ENCODE measurements around the gene SLAMF1.
"Not testable (repeated sequence)": the region's sequence is repeated elsewhere in the genome, so short reads cannot be mapped to it uniquely, and the experiment has no call there.

Gene SLAMF1

DNA sequence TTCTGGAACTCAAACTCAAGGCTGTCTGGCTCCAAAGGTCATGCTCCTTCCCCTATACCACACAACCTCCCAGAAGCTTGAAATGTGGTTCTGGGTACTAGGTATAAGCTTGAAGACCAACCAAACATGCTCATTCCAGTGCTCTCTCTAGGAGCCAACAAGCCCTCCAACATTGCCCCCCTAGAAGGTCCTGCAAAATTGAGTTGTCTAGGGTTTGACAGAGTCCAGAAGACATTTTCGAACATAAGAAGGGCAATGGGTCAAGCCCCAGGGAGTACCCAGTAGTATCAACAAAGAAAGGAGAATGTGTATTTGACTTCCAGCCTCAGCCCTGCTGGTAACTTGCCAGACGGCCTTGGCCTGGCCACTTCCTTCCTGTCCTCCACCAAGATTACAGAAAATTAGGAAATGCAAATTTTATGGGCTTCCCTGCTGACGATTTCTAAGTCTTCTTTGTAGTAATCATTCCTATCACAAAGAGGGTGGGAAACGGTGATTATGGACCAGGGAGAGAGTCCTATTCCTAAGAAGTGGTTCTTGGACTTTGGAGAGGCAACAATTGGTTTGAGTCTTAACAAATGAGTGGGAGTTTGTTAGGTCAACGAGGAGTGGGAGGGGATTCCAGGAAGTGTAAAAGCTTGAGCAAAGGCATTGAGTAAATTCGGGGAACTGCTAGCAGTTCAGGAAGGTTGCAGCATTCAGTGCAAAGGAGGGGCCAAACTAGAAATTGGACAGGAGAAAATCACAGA is 18.7 kb upstream of the SLAMF1 start:
- no peak for DNase-seq (ENCODE audit: low spot score)

DNA sequence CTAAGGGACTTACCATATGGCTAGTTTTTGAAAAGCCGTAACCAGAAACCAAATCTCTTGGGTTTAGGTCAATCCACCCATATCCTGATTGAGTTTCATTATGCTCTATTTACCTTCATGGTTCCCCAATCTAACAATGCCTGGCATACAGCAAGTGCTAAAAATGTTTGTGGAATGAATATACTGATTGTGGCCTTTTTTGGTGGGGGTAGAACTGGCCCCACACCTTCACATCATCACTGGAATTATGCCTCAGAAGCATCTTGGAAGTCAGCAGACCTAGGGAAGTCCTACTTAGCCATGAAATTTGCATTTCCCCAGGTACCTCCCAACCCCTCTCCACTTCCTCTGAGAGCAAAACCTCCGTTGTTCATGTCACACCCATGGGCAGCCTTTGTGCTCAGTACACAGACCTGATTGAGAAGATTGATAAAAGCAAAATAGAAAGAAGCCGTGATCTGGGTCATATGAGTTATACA is 17.8 kb upstream of the SLAMF1 start:
- DNase-seq (ENCODE audit: low spot score): no peak

DNA sequence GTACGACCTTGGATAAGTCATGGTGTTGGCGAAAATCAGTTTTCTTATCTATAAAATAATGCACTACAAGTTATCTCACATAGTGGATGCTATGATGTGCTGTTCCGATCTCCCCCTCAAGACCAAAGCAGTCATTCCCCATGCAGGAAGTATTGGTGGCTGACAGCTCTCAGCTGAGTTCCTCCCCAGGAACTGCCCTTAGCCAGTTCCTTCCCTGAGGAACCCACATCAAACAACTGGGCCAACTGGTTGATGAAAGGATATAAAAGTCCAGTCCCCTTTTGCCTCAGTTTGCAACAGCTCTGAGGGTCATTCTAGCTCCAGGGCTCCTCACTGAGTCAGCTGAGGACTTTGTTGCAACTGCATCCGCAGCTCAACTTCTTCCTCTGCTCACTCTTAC is 16.1 kb upstream of the SLAMF1 start:
- DNase-seq (ENCODE audit: low spot score): no peak

DNA sequence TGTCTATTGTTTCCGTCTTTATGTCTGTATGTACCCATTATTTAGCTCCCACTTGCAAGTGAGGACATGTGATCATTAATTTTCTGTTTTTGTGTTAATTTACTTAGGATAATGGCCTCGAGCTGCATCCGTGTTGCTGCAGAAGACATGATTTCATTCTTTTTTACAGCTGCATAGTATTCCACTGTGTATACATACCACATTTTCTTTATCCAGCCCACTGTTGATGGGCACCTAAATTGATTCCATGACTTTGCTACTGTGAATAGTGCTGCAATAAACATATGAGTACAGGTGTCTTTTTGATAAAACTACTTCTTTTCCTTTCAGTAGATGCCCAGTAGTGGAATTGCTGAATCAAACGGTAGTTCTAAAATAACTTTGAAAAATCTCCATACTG is 12.7 kb upstream of the SLAMF1 start:
- no peak for DNase-seq (ENCODE audit: low spot score)

DNA sequence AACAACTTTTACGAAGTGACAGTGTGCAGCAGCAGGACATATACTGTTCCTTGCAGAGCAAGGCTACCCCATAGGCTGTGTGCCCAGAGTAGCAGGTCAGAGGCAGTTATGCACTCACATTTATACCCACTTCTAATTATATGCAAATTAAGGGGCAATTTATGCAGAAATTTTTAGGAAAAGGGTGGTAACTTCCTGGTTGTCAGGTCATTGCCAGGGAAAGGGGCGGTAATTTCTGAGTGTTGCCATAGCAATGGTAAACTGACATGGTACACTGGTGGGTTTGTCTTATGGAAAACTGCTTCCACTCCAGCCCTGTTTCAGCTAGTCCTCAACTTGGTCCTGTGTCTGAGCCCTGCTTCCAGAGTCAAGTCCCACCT is 12.0 kb upstream of the SLAMF1 start:
- no peak for DNase-seq (ENCODE audit: low spot score)

DNA sequence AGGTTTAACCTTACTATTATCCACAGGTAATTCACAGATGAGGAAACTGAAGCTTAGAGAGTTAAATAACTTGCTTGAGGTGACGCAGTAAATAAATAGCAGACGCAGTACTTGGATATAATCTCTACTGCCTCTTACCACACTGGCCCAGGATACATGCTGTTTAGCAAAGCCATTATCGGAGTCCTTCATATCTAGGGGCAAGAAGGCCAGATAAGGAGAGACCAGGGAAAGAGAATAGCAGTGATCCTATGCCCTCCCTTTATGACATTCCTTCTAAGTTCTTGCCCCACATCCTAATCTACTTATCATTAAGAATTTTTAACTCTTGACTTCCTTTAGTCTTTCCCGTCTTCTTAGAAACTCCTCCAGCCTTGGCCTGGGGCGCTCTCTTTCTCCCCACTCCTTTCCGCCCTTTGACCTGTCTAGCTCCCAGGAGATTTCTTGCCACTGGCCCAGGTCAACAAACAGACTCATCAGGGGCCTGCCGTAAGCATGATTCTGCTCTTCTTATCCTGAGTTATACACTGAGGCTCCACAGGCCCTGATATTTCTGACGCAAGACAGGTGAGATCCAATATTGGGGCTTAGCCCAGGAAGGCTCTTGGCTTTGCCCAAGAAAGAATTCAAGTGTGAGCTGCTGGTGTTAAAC is 11.4 kb upstream of the SLAMF1 start:
- DNase-seq (ENCODE audit: low spot score): no peak

DNA sequence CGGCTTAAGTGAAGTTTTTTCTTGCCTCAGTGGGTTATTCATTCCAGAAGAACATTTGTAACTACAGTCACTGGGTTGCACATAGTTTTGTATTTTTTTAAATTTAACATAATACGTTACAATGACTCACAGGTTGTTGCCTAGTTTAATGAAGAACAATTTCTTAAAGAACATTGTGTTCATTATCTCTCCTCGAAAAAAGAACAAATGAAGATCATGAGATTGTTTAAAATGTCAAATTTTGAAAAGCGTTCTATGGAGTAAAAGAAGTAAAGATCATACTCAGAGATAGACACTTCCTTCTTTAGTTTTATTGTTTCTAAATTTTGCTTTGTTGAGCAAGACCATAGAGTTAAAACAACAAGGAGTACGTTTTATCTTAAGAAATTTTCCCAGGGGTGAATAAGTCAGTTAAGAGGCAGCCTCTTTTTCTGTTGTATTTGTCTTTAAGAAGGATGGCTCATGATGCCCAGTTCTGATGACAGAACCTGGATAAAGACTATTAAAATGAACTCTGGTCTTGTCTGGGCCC is 10.5 kb upstream of the SLAMF1 start:
- DNase-seq (ENCODE audit: low spot score): no peak

DNA sequence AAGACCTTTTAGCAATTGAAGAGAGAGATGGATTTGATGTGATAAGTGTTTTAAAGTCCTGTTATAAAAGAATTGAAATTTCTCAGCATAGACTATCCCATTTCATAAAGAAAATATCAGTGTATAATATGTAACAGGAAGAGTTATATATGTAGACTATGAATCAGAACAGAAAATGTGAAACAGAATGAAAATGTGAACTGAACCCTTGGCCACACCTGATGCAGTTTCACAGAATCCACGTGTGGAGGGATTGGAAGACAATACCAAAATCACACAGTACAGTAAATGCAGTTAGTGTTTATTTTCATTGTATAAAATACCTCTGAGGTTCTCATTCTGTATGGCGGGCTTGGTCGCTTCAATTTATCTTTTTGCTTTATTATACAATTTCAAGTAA is 9.9 kb upstream of the SLAMF1 start:
- DNase-seq (ENCODE audit: low spot score): no peak

DNA sequence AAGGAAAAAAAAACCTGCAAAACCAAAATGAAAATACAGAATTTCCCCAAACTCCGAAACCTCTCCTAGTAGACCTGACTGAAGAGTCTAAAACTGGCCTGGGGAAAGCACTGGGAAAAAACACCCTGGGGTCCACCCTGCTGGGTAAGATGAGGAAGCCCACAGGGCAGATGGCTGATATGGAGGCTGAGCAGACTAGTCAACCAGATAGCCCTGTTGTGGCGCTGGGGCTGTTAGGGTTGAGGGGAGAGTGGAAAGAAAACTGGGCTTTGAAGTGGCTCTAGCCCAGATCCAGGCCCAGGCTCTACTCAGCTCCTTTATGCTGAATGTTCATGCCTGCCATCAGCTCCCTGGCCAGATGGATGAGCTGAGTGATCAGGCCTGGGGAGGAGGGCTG is 6.8 kb upstream of the SLAMF1 start:
- no peak for DNase-seq (ENCODE audit: low spot score)

DNA sequence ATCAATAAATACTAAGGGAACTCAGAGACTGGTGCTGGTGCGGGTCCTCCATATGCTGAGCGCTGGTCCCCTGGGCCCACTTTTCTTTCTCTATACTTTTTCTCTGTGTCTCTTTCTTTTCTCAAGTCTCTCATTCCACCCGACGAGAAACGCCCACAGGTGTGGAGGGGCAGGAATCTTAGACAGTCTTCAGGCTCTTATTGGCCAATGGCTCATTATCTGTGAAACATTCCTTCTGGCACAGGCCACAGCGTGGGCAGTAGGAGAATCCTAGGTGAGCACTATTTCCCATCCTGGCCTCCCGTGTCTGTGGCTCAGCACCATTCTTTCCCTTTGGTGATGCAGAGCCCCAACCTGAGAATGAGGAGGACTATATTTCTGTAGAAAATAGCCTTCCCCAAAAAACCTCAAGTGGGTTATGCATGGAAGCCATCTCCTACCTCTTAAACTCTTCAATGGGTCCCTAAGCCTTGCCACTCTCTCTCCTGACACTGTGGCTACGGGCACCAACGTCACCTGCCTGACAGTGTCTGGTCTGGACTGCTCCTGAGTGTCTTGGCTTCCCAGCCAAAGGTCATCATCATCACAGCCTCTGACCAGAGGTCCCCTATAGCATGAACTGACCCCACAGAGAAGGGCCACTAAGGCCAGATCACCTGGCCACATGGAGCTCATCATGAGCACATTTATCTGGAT is 6.2 kb upstream of the SLAMF1 start:
- DNase-seq (ENCODE audit: low spot score): no peak

DNA sequence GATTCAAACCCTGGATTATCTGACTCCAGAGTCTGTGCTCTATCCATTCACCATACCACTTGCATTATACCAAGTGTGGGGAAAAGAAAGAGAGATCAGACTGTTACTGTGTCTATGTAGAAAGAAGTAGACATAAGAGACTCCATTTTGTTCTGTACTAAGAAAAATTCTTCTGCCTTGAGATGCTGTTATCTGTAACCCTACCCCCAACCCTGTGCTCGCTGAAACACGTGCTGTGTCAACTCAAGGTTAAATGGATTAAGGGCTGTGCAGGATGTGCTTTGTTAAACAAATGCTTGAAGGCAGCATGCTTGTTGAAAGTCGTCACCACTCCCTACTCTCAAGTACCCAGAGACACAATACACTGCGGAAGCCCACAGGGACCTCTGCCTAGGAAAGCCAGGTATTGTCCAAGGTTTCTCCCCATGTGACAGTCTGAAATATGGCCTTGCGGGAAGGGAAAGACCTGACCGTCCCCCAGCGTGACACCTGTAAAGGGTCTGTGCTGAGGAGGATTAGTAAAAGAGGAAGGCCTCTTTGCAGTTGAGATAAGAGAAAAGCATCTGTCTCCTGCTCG is 5.3 kb upstream of the SLAMF1 start:
- not testable (repeated sequence) for DNase-seq (ENCODE audit: low spot score)

DNA sequence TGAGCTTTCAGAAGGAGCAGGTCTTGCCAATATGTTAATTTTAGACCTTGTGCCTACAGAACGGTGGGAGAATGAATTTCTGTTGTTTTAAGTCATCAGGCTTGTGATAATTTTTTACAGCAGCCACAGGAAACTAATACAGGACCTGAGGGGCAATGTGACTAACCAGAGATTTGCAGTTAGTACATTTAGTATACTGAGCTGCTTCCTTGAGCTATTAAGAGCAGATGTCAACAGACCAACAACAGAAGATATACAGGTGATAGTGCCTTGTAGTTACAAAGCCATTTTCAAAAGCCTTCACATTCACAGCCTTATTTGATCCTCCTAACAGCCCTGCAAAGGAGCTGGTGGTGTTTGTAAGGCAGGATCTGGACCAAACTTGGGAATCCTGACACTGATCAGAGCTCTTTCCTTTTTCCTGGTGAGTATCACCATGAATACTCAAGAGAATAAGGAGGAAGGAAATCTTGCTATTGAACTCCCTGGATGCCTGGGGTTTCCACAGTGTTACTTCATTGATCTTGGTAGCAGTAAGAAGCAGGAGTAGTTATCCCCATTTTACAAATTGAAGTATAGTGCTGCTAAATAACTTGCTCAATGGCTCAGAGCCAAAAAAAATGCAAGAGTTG is 4.7 kb upstream of the SLAMF1 start:
- DNase-seq (ENCODE audit: low spot score): no peak

DNA sequence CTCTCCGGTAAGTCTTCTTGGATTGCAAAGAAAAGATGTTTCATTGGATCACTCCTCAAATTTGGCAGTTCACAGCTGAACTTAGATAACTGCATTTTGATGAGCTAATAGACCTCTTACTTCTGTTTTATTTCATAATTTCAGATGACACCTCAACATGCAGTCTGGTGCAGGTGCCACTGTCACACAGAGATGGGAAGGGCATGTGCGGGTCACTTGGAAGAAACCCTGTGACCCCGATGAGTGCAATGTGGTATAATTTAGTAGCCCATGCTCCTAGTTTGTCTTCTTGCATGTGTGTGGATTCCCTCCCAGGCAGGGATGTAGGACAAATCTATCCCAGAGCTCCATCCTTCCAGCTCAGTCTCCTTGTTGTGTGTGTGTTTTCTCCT is 481 bp upstream of the SLAMF1 start:
- DNase-seq (ENCODE audit: low spot score): no peak

DNA sequence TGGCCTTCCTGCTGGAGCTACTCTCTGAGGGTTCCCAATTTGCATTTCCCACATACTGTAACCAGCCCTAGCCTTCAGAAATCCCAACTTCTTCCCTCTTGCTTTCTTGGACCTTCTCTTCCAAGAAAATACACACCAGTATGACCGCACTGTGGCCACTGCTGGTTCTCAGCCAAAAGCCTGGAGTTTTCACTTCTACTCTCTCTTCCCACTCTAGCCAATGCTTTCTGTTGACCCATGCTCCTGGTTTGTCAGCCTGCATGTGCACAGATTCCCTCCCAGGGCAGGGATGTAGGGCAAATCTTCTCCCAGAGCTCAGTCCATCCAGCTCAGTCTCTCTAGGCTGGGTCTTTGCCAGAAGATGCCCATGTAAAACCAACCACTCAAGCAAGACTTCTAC is 664 bp downstream of the SLAMF1 start:
- no peak for DNase-seq (ENCODE audit: low spot score)

DNA sequence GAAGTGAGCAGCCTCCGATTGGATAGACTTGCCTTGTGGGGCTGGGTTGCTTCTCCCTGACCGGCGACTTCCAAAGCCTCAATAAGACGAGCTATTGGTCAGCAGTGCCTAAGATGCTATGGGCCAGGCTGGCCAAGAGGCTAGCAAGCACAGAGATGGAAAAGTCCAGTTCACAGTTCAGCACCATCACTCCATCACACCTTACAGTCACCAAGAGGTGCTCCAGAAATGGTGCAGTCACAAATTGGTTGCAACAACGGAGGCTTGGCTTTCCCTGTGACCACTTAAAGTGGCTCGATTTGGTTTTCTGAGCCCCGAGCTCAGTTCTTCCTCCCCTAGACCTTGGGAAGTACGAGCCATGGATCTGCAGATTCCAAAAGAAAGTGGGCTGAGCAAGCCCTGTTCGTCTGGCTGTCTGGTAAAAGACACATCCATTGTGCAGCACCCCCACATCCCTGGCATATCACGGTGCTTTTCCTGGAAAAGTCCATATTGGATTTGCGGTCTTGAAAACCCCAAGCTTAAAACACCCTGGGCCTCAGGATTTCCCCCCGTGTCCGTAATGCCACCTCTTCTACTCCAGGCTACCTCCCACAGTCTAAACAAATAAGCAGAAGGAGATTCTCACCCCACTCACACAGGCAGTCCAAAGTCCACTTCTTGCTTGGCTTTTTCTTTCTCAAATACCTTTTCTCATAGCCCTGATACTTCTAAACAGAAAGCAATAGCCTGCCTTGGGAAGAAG is 1.3 kb downstream of the SLAMF1 start:
- DNase-seq (ENCODE audit: low spot score): no peak

DNA sequence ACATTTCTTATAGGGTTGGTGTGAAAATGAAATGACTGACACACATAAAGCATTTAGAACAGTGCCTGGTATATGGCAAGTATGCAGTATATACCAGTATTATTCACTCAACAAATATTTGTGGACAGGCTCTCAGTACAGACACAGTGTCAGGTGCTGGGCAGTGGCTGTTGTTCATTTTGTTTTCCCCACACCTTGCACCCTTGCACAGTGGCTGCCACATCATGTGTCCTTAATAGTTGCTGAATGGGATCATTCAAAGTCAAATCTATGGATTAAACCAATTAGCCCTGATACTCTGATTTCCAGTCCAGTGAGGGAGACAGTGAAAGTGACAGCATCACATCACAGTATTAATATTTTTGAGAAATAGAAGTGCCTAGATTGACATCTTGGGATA is 2.4 kb downstream of the SLAMF1 start:
- DNase-seq (ENCODE audit: low spot score): no peak

DNA sequence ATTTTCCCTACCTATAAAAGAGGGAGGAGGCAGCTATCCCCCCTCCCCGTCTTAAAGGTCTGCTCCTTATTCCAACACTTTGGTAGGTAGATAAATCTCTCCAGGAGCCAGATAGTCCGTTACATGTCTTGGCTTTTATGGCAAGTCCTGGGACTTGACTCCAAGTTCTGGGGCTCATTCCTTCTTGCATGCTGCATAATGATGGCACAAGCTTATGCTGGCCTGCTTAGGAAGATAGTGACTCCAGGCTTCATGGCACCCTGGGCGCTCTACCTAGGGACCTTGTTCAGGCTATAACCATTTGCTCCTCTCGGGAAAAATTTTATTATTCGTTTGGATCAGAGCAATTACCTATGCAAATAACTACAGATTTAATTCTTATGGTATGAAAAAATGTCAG is 3.7 kb downstream of the SLAMF1 start:
- DNase-seq (ENCODE audit: low spot score): no peak

DNA sequence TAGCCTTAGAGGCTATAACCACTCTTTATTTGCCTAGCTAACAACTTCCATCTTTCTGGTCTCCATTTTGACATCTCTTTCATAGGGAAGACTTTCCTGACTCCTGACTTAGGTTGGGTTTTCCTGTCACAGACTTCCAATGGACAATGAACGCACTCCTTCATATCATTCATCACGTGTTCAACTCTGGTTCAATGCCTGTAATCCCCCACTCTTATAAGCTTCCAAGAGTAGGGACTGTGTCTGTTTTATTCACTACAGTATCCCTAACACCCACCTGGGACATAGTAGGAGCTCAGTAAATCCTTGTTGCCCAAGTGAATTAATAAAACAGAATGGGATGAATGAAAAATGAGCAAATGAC is 4.6 kb downstream of the SLAMF1 start:
- DNase-seq (ENCODE audit: low spot score): no peak

DNA sequence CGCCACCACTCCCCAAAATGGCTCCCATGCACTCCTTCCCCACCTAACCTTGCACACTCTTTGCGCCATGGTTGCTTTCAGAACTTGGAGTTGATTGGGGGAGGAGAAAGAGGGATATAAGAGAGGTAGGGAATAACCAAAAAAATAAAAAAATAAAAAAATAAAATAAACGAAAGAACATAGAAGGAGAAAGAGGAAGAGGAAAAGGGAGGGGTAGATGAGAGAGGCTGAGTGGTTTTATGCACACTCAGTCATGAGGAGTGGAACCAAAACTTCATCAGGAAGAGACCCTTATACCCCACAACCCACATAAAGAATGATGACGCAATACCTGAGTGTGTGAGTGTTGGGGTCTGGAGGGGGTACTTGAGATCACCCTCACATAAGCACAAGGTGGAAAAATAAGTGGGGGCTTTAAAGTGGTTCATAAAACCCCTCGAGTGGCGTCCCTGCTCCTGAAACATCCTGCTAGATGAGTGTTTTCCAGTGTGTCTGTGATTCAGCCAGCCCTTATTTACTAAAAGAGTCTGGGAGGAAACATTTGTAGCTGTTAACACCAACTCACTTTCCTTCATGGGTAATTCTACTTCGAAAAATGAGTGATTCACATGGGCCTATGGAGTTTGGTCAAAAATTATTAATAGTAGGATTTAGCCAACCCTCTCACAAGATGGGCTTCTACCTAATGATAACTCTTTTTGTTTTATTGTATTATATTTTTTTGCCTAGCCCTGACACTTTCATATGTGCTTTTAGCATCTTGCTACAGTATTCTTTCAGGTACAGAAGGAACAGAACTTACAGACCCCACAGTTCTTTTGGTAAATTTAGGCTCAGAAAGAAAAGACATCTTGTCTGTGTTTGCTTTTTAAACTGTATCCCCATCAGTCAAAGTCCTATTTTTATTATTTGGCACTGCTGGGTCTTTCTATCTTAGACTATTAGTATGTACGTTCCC is 5.2 kb downstream of the SLAMF1 start:
- DNase-seq (ENCODE audit: low spot score): no peak

DNA sequence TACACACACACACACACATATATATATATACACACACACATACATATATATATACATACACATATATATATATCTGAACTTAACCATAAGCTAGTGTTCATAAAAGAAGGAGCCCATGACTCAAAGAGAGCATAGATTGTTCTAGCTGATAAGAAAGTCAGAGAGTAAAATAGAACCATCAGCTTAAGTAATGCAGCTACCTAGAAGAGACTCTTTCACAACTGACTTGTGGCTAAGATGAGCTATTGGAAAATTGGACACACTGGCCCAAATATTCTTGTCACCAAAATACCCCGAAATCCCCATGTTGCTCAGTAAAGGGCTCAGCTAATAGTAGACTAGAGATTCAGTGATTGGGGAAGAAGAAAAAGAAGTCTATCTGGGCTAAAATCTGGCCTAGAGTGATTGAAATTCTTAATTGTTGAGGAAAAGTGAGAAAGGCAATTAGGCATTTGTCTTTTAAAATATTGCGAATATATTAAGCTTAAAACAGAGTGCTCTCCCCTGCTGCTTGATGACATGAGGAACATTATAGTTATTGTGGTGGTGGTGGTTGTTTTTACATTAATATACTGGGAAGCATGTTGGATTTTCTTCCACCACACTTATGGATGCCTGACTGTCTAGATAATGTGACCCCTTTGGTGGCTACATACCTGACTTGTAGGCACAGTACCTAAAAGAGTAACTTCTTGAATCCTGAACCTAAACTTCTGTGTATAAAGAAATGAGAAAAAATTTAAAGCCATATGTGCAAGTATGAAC is 6.3 kb downstream of the SLAMF1 start:
- DNase-seq (ENCODE audit: low spot score): no peak

All from AG20443 (cell line).